H1 (cell line): ENCODE measurements around the gene SERGEF. TPM values are rescaled to one million over a fixed set of nuclear protein-coding genes. Genes with fewer than 3 reads are reported as not detected.

Experiments
- EGR1 ChIP-seq: IDR thresholded peaks from 2 replicates; pipeline ENCODE4 v1.6.1; 2011; ENCODE audit warnings: low read depth, low read length, borderline replicate concordance
- polyA plus RNA-seq, 7 experiments: library from polyadenylated mRNA; depleted of rRNA in 3 of 7; stranded (reverse) in 5 of 7; unstranded in 2 of 7; fragments of >200 nt in 5 of 7; fragments of 200-250 nt in 2 of 7; gene quantifications; 1 replicate in 5 of 7; 2 replicates in 1 of 7; 4 replicates in 1 of 7; pipeline versions ENCODE4 v1.2.1 to v1.2.3, GENCODE V29; 2011 to 2013; ENCODE audit warnings: missing spikeins in 2 of 7, mixed read lengths in 2 of 7
- total RNA-seq: library from RNA; stranded (reverse); fragmentation: NEBNext Ultra II Directional; extraction: Animal tissue kit (Norgen Biotek cat#: 25700); gene quantifications from 2 replicates; pipeline ENCODE4 v1.2.1, GENCODE V29; 2021
- TF ChIP-seq, protein P1 (sequence below): fragments of 300-600 bp; sonication (generic); IDR thresholded peaks from 2 replicates; pipeline ENCODE4 v1.7.1; 2012; ENCODE audit warnings: low read length, moderate library complexity, mild to moderate bottlenecking, inconsistent platforms; ENCODE audit not compliant: insufficient replicate concordance

The SERGEF gene
- total and polyA plus RNA-seq, 2 of the 8 experiments (the other 6 are each of a cell fraction or from before 2014, with no cell fraction given), result 16.6 to 28.8 TPM

DNA sequence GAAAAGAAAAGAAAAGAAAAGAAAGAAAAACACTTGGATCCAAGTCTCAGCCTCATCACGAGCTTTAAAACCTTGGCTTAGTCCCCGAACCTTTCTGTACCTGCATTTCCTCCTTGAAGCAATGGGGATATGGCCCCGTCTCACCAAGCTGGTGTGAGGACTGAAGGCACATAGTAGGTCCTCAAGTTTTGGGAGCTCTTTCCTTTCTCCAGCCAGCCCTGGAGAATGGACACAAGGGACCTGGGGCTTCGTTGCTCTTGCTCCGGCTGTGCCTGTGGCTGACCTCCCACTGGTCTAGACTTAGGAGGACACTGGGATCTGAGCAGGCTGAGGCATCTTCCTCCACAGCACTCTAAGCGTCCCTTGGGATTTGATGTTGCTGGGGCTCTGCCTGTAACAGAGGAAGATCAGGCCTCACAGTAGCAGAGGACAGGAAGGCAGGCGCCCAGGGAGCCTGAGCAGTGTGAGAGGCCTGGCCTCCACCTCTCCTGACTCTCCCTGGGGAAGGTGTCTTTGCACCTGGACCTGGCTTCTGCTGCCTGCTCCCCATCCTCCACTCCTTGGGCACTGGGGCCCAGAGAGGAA is 245.5 kb downstream of the SERGEF start (continued):
- TF ChIP-seq EGR1, result no peak
- TF ChIP-seq, protein P1, sequence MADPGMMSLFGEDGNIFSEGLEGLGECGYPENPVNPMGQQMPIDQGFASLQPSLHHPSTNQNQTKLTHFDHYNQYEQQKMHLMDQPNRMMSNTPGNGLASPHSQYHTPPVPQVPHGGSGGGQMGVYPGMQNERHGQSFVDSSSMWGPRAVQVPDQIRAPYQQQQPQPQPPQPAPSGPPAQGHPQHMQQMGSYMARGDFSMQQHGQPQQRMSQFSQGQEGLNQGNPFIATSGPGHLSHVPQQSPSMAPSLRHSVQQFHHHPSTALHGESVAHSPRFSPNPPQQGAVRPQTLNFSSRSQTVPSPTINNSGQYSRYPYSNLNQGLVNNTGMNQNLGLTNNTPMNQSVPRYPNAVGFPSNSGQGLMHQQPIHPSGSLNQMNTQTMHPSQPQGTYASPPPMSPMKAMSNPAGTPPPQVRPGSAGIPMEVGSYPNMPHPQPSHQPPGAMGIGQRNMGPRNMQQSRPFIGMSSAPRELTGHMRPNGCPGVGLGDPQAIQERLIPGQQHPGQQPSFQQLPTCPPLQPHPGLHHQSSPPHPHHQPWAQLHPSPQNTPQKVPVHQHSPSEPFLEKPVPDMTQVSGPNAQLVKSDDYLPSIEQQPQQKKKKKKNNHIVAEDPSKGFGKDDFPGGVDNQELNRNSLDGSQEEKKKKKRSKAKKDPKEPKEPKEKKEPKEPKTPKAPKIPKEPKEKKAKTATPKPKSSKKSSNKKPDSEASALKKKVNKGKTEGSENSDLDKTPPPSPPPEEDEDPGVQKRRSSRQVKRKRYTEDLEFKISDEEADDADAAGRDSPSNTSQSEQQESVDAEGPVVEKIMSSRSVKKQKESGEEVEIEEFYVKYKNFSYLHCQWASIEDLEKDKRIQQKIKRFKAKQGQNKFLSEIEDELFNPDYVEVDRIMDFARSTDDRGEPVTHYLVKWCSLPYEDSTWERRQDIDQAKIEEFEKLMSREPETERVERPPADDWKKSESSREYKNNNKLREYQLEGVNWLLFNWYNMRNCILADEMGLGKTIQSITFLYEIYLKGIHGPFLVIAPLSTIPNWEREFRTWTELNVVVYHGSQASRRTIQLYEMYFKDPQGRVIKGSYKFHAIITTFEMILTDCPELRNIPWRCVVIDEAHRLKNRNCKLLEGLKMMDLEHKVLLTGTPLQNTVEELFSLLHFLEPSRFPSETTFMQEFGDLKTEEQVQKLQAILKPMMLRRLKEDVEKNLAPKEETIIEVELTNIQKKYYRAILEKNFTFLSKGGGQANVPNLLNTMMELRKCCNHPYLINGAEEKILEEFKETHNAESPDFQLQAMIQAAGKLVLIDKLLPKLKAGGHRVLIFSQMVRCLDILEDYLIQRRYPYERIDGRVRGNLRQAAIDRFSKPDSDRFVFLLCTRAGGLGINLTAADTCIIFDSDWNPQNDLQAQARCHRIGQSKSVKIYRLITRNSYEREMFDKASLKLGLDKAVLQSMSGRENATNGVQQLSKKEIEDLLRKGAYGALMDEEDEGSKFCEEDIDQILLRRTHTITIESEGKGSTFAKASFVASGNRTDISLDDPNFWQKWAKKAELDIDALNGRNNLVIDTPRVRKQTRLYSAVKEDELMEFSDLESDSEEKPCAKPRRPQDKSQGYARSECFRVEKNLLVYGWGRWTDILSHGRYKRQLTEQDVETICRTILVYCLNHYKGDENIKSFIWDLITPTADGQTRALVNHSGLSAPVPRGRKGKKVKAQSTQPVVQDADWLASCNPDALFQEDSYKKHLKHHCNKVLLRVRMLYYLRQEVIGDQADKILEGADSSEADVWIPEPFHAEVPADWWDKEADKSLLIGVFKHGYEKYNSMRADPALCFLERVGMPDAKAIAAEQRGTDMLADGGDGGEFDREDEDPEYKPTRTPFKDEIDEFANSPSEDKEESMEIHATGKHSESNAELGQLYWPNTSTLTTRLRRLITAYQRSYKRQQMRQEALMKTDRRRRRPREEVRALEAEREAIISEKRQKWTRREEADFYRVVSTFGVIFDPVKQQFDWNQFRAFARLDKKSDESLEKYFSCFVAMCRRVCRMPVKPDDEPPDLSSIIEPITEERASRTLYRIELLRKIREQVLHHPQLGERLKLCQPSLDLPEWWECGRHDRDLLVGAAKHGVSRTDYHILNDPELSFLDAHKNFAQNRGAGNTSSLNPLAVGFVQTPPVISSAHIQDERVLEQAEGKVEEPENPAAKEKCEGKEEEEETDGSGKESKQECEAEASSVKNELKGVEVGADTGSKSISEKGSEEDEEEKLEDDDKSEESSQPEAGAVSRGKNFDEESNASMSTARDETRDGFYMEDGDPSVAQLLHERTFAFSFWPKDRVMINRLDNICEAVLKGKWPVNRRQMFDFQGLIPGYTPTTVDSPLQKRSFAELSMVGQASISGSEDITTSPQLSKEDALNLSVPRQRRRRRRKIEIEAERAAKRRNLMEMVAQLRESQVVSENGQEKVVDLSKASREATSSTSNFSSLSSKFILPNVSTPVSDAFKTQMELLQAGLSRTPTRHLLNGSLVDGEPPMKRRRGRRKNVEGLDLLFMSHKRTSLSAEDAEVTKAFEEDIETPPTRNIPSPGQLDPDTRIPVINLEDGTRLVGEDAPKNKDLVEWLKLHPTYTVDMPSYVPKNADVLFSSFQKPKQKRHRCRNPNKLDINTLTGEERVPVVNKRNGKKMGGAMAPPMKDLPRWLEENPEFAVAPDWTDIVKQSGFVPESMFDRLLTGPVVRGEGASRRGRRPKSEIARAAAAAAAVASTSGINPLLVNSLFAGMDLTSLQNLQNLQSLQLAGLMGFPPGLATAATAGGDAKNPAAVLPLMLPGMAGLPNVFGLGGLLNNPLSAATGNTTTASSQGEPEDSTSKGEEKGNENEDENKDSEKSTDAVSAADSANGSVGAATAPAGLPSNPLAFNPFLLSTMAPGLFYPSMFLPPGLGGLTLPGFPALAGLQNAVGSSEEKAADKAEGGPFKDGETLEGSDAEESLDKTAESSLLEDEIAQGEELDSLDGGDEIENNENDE, result no peak
